Natural killer cell (primary cell): ENCODE results near the gene MAP1A. TPM values are rescaled to one million over a fixed set of nuclear protein-coding genes. Genes with fewer than 3 reads are reported as not detected.

Experiments
- ATAC-seq, 3 donors: fragments of 150-1000 bp in 2 of 3; fragments of 200-7000 bp in 1 of 3; cut with Tn5 transposase; 1 replicate in 1 of 3; 2 replicates in 2 of 3; pipeline ENCODE4 v1.10.0; 2021; ENCODE audit warnings: mild to moderate bottlenecking in 2 of 3, moderate library complexity in 2 of 3
- DNase-seq, 2 donors: peaks; one replicate each; pipeline versions ENCODE4 v3.0.0 to v3.0.0-alpha.2; 2013 to 2021; ENCODE audit warnings: mixed read lengths in 1 of 2
- H3K27ac ChIP-seq: one replicate; pipeline ENCODE4 v1.5.1; 2013; ENCODE audit warnings: mild to moderate bottlenecking, low read length
- H3K27me3 ChIP-seq: one replicate; pipeline ENCODE4 v1.6.1; 2013; ENCODE audit warnings: low read length; ENCODE audit not compliant: control insufficient read depth, insufficient read depth
- H3K36me3 ChIP-seq: one replicate; pipeline ENCODE4 v1.6.1; 2013; ENCODE audit warnings: low read length; ENCODE audit not compliant: control insufficient read depth, insufficient read depth
- H3K4me1 ChIP-seq: one replicate; pipeline ENCODE4 v1.6.1; 2013; ENCODE audit warnings: low read length; ENCODE audit not compliant: control insufficient read depth, insufficient read depth
- H3K4me3 ChIP-seq: one replicate; pipeline ENCODE4 v1.5.1; 2013; ENCODE audit warnings: low read length
- H3K9me3 ChIP-seq: one replicate; pipeline ENCODE4 v1.6.1; 2013; ENCODE audit warnings: low read length; ENCODE audit not compliant: control insufficient read depth, insufficient read depth
- H3K27ac Mint-ChIP-seq, 2 donors: one replicate each; pipeline ENCODE4 v1.8.0; 2022; ENCODE audit warnings: mild to moderate bottlenecking in 2 of 2, mixed read lengths in 2 of 2, moderate library complexity in 1 of 2
- H3K27me3 Mint-ChIP-seq, 2 donors: one replicate each; pipeline ENCODE4 v1.8.0; 2022; ENCODE audit warnings: low read depth in 2 of 2, mixed read lengths in 2 of 2
- H3K36me3 Mint-ChIP-seq: one replicate; pipeline ENCODE4 v1.8.0; 2022; ENCODE audit warnings: mixed read lengths
- H3K4me1 Mint-ChIP-seq, 2 donors: one replicate each; pipeline ENCODE4 v1.8.0; 2022; ENCODE audit warnings: mixed read lengths in 2 of 2
- H3K4me3 Mint-ChIP-seq: one replicate; pipeline ENCODE4 v1.8.0; 2022; ENCODE audit warnings: mild to moderate bottlenecking, moderate library complexity, mixed read lengths
- H3K9me3 Mint-ChIP-seq, 2 donors: one replicate each; pipeline ENCODE4 v1.8.0; 2022; ENCODE audit warnings: mixed read lengths in 2 of 2
- CTCF ChIP-seq: fragments of 200-600 bp; IDR thresholded peaks from one replicate; pipeline ENCODE4 v1.8.0; 2022; ENCODE audit warnings: antibody characterized with exemption
- WGBS: methylation state at CpG from one replicate; pipeline ENCODE4 v1.1.7; 2013; ENCODE audit warnings: missing lambda C conversion rate; ENCODE audit not compliant: insufficient coverage; 5-methylcytosine and 5-hydroxymethylcytosine counted together
- intact Hi-C: fragments of 100-400 bp; cut with micrococcal nuclease; formaldehyde crosslinking; loops from one replicate; pipeline ENCODE4 v1.14.2; 2022
- total RNA-seq, 4 donors: library from RNA; stranded (reverse); fragments of 120-200 nt in 1 of 4; gene quantifications; one replicate each; pipeline versions ENCODE4 v1.2.3 to v1.2.4, GENCODE V29; 2013 to 2022

MAP1A gene
- total RNA-seq, 3 donors from 2014 or later (not counting 1 experiment from before 2014, with no cell fraction given), result 0.72 to 2.2 (median 0.98) TPM

- WGBS, result under 1% methylated on average over 54 of the region's 54 CpGs
- H3K27ac Mint-ChIP-seq, result peak within 1 kb of the TSS; percentile 93 to 95
- no peaks in the 10 kb centered on the region for H3K9me3 Mint-ChIP-seq
- Histone ChIP-seq H3K27me3 (no peaks in the 10 kb centered on the region), H3K27ac (peak within 1 kb of the TSS; percentile 82), H3K4me1 (peaks cover 4% of the 10 kb centered on the region), H3K9me3 (no peaks in the 10 kb centered on the region), H3K36me3 (no peaks in the 10 kb centered on the region), H3K4me3 (peak within 1 kb of the TSS; percentile 75)
- H3K4me3 Mint-ChIP-seq, result peak within 1 kb of the TSS; percentile 97
- peaks cover 7% of the 10 kb centered on the region for H3K36me3 Mint-ChIP-seq
- H3K4me1 Mint-ChIP-seq, result peaks cover 24 to 28% of the 10 kb centered on the region in 2 donors
- H3K27me3 Mint-ChIP-seq, result no peaks in the 10 kb centered on the region
- peak; percentile 93 to 97 for DNase-seq
- no peak for TF ChIP-seq CTCF
- intact Hi-C loops, result loop anchor here (1.0 kb wide), 1 partner anchor 17 kb away; no protein-coding TSS in a partner anchor
- peak; percentile 97 to 100 (median 99) for ATAC-seq
Measured at GRCh38 chr15:43492673-43493601, 24.5 kb upstream of the MAP1A start, which contains the start of gene TP53BP1. Gene TP53BP1, minus strand, starts transcription at chr15:43493156. Its CDS starts 113 bp downstream, at chr15:43493043.

GRCh38 chr15:43493703-43494472 lies 23.5 kb upstream of the MAP1A start:
- 87% methylated on average over 6 of the region's 7 CpGs for WGBS
- Histone ChIP-seq H3K27ac (peak overlapping the region; percentile 82), H3K36me3 (no peaks in the 10 kb centered on the region), H3K9me3 (no peaks in the 10 kb centered on the region), H3K4me1 (peaks cover 4% of the 10 kb centered on the region), H3K27me3 (no peaks in the 10 kb centered on the region), H3K4me3 (peak overlapping the region; percentile 75)
- H3K36me3 Mint-ChIP-seq, result peaks cover 7% of the 10 kb centered on the region
- H3K27me3 Mint-ChIP-seq, result no peaks in the 10 kb centered on the region
- no peaks in the 10 kb centered on the region for H3K9me3 Mint-ChIP-seq
- ATAC-seq (no peak), DNase-seq (no peak)
- TF ChIP-seq CTCF, result no peak
- H3K27ac Mint-ChIP-seq, result peak overlapping the region; percentile 93 to 95
- intact Hi-C loops, result loop anchor here (1.0 kb wide), 1 partner anchor 16 kb away; no protein-coding TSS in a partner anchor
- H3K4me1 Mint-ChIP-seq, result peaks cover 24 to 27% of the 10 kb centered on the region in 2 donors
- H3K4me3 Mint-ChIP-seq, result peak overlapping the region; percentile 97

- Mint-ChIP-seq H3K9me3 (no peaks in the 10 kb centered on the region), H3K27ac (no peak overlapping the region), H3K4me1 (no peaks in the 10 kb centered on the region), H3K36me3 (no peaks in the 10 kb centered on the region), H3K4me3 (no peak overlapping the region), H3K27me3 (no peaks in the 10 kb centered on the region)
- no peak for TF ChIP-seq CTCF
- Histone ChIP-seq H3K4me3 (no peak overlapping the region), H3K4me1 (no peaks in the 10 kb centered on the region), H3K9me3 (no peaks in the 10 kb centered on the region), H3K36me3 (no peaks in the 10 kb centered on the region), H3K27ac (no peak overlapping the region), H3K27me3 (no peaks in the 10 kb centered on the region)
- ATAC-seq (no peak), DNase-seq (no peak)
- intact Hi-C loops, result no loop called here
- 83% methylated on average over 2 of the region's 3 CpGs for WGBS
Measured at GRCh38 chr15:43498990-43499389, 18.4 kb upstream of the MAP1A start.
